DMS153 treated with DMSO at 0.1 percent for 48 hours (cell line): ENCODE measurements around the gene TIE1.
A peak's percentile ranks its signal among the peaks of the same experiment; 100 is the strongest.

Experiments used
- DNase-seq: peaks from one replicate; lab custom pipeline; 2025; ENCODE audit not compliant: unreplicated experiment; lab: John Stamatoyannopoulos, UW

The TIE1 gene

DNA sequence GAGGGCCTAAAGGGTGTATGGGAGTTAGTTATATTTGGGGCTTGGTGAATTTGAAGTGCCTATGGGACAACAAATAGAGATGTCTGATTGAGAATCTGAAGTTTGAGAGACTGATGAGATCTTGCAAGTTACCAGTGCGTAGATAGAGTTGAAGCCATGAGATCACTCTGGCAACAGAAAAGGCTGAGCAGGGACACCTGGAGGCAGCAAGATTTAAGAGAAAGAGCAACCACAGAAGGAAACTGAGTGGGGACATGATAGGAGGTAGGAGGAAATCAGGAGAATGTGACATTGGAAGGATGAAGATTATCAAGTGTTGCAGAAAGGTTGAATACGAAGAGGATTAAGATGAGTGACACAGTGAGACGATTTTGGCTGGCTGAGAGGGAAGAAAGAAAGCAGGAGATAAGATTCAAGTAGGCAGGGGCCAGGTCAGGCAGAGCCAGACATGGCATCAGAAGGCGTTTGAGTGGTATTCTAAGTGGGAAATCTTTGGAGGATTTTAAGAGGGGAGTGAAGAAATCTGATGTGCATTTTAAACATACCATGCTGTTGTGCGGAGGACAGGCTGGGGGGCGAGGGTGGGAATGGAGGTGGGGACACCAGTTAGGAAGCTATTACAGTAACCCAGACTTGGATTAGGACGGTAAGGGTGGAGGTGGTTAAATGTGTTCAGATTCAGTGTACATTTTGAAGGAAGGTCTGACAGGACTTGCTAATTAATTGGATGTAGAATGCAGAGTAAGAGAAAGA, 33.8 kb downstream of the TIE1 start:
- no peak for DNase-seq

DNA sequence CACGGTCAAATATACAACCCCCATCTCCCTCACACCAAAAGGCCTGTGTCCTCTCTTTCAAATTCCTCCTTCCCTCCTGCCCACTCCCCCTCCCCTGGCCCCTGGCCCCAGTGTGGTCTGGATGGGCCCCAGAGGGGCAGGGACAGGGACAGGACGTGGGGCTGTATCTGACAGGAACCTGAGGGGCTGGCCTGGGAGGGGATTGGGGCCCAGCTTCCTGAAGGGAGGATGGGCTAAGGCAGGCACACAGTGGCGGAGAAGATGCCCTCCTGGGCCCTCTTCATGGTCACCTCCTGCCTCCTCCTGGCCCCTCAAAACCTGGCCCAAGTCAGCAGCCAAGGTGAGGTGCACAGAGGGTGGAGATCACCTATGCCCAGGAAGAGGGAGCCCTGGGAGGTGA, 36.8 kb downstream of the TIE1 start, which contains the start of gene MPL:
TSS of gene MPL (plus strand) at position 231 of the 400 bp plus-strand sequence. CDS start at position 262, 31 bp downstream.
- DNase-seq = no peak

DNA sequence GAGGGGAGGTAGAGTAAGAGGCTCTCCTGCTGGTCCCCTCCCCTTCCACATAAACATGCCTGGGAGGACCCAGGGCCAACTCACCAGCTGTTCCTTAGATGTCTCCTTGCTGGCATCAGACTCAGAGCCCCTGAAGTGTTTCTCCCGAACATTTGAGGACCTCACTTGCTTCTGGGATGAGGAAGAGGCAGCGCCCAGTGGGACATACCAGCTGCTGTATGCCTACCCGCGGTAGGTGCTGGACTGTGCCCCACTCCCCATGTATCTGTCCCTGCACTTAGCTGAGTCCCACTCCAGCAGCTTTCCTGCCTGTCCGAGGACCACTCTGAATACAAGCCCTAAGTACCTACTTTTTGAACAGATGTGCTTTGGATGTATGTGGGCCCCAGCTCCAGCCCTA, 37.2 kb downstream of the TIE1 start:
- no peak for DNase-seq

DNA sequence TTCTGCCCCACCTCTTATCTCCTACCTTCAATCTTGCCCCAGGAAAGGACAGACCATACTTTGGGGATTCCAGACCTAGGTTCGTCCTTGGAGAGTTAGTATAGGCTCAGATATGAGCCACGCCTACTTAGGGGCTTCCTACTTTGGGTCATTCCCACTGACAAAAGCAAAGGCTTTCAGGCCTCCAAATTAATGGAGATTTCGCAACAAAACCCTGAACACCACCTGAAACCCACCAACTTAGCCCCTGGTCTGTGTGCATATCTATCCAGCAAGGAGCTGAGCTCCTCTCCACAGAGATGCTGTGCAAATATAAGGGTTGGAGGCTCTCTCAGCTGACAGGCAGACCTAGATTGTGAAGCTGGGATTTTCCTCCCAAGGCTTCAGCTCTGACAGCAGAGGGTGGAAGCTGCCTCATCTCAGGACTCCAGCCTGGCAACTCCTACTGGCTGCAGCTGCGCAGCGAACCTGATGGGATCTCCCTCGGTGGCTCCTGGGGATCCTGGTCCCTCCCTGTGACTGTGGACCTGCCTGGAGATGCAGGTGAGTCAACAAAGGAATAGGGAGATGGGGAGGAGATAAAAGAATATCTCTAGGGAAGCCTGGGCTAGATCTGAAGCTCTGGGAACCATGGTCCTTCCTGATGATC, 38.9 kb downstream of the TIE1 start:
- no peak for DNase-seq

DNA sequence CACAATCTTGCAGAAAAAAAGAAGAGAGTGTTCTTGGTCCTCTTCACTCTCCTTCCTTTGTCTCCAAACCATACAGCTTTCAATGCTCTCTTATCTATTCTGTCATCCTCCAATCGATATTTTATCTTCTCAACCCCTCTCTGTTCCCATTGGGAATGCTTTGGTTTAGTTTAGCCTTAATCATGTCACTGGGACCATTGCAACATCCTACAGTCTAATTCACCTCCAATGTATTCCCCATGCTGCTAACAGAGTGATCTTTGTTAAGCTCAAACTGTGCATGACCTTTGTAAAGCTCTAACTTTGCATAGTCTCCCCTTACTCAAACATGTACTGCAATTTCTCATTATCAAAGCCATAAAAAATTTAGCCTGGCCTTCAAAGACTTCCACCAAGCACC, 39.8 kb downstream of the TIE1 start:
- no peak for DNase-seq

DNA sequence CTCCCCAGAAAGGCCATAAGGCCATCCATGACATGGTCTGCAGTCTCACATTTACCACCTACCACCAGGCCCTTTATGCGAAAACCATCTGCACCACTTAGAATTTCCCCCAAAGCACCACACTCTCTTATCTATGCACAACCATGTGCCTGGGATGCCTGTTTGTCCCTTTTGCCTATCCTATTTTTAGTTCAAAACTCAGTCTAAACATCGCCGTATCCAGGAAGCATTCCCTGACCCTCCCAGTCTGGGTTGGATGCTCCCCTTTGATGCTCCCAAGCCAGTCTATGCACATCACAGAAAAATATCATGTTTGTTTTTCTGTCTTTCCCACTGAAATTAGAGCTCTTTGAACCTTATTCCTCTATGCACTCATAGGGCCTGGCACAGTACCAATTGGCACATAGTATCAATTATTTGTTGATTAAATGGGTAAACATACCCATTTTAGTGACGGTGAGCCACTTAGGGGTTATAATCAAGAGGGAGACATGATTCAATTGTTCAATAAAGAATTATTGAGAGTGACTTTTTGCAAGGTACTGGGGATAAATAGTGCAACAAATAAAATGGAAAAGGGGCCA, 43.6 kb downstream of the TIE1 start:
- DNase-seq = no peak

DNA sequence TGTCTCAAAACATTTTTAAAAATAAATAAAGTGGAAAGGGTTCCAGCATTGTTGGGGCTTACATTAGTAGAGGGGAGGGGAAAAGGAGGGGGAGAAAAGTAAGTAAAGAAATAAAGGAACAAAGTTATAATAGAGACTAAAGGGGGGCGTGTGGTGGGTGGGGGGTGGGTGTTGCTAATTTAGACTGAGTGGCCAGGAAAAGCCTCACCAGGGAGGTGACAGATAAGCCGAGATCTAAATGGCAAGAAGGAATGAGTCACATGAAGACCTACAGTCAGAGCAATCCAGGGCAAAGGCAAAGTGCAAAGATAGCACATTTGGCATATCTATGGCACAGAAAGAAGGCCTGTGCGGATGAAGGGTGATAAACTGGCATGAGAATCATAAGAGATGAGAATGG, 44.3 kb downstream of the TIE1 start:
- DNase-seq = no peak

DNA sequence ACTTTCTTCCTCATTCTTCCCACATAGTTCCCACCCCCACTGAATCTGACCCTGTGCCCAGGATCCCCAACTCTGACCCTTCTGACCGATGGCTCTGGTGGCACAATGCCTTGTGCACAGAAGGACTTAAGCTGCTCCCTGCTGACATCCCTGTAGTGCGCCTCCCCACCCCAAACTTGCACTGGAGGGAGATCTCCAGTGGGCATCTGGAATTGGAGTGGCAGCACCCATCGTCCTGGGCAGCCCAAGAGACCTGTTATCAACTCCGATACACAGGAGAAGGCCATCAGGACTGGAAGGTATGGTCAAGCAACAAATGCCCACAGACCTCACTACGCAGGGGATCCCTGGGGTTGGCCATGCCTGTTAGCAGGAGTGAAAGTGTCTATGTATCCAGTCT, 45.9 kb downstream of the TIE1 start:
- no peak for DNase-seq

DNA sequence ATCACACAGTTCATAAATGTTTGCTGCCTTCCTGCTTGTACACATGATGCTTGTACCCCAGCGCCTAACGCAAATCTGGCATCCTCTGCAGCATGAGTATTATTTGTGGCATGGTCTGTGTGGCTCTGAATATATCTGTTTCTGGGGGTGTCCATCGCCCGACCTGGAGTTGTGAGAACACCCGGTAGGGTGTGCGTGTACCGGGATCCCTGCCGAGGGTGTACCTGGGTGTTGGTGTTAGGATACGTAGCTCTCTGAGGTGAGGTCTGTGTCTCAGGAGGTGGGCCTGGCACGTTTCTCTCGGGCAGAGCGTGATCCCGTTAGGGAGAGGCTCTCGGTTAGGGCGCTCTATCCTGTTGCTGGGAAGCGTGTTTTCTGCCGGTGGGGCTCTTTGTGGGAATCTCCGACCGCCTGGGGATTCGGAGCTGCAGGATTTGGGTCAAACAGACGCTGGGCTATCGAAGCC, 47.6 kb downstream of the TIE1 start:
- DNase-seq = peak; percentile 84

DNA sequence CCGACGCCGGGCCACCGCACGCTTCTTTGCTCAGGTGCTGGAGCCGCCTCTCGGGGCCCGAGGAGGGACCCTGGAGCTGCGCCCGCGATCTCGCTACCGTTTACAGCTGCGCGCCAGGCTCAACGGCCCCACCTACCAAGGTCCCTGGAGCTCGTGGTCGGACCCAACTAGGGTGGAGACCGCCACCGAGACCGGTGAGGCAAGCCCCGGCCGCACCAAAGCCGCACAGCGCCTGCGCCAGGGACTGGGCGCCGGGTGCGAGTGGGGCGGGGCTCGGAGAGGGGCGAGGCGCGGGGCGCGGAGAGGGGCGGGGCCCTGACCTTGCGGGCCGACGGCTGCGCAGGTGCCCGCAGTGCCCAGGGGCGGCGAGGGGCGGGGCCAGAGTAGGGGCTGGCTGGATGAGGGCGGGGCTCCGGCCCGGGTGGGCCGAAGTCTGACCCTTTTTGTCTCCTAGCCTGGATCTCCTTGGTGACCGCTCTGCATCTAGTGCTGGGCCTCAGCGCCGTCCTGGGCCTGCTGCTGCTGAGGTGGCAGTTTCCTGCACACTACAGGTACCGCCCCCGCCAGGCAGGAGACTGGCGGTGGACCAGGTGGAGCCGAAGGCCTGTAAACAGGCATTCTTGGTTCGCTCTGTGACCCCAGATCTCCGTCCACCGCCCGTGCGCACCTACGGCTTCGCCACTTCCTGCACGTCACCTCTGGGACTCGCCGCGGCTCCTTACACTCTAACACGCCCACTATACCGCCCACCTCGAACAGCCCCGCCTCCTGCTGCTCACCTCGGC, 48.2 kb downstream of the TIE1 start:
- DNase-seq = peak; percentile 97

DNA sequence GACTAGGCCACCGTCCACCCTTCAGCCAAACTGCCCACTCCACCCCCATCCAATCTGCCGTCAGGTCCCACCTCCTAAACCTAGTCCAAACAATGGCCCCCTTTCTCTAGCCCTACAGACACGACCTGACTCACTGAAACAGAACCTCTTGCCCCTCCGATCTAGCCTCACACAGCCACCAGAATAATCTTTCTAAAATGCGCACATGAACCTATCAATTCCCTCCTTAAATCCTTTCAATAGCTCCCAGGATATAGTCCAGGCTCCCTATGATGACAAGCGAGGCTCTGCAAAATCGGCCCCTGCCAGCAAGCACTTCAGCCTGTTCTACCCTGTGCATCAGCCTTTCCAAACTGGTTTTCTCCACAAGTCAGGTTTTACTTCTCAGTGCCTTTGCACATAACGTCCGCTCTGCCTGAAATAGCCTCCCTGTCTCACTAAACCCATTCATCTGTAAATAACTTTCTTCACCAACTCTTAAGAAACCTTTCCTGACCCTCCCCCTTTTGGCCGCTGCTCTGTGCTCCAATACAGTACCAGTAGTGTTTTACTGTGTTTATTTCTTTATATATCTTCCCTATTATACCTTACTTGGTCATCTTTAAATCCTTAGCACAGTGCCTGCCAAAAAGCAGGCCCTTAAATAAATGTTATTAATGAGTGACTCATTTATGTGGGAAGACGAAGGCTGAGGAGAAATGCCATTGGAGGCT, 49.0 kb downstream of the TIE1 start:
- DNase-seq = no peak

DNA sequence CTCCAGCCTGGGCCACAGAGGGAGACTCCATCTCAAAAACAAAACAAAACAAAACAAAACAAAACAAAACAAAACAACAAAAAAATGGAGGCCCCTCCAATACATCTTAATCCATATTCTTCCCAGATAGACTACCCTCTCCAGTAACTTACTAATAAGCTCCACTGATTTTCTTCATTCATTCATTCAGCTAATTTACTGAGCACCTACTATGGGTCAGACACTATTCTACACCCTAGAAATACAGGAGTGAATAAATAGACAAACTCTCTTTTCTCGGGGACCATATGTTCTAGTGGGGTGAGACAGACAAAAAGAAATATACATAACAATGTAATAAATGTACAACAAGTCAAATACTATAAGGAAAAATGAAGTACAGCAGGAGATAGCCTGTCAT, 50.2 kb downstream of the TIE1 start:
- no peak for DNase-seq

DNA sequence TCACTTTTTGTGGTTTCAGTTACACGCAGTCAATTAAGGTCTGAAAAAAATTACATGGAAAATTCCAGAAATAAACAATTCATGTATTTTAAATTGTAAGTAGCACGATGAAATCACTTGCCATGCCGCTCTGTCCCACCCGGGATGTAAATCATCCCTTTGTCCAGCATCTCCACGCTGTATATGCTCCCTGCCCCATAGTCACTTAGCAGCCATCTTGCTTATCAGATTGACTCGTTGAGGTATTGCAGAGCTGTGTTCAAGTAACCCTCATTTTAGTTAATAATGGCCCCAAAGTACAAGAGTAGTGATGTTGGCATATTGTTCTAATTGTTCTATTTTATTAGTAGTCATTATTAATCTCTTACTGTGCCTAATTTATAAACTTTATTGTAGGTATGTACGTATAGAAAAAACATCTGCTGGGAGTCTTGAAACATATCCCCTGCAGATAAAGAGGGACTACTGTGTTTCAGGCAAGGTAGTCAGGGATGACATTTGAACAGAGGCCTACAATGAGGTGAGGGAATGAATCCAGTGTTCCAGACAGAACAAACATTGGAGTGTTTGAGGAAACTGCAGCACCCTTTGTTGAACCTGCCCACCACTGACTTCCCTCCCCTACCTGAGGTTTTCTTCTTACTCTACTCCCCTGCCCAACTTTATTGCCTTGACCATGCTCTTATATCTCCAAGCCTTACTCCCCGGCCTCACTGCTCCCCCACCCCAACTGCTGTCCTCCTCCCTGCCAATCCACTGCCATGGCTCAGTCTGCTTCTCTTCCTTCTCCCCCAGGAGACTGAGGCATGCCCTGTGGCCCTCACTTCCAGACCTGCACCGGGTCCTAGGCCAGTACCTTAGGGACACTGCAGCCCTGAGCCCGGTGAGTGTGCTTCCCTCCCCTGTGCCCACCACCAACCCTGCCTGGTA, 50.9 kb downstream of the TIE1 start:
- DNase-seq = peak; percentile 11

DNA sequence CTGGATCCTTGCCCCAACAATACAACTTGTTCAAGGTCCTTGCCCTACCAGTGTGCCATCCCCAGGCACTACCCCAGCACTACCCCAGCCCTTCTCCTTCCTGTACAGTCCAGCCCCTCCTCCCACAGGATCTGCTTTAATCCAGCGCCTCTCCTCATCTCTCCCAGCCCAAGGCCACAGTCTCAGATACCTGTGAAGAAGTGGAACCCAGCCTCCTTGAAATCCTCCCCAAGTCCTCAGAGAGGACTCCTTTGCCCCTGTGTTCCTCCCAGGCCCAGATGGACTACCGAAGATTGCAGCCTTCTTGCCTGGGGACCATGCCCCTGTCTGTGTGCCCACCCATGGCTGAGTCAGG, 51.5 kb downstream of the TIE1 start:
- DNase-seq = no peak

DNA sequence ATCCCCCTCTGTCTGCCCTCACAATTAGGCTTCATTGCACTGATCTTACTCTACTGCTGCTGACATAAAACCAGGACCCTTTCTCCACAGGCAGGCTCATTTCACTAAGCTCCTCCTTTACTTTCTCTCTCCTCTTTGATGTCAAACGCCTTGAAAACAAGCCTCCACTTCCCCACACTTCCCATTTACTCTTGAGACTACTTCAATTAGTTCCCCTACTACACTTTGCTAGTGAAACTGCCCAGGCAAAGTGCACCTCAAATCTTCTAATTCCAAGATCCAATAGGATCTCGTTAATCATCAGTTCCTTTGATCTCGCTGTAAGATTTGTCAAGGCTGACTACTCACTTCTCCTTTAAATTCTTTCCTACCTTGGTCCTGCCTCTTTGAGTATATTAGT, 52.1 kb downstream of the TIE1 start:
- no peak for DNase-seq

DNA sequence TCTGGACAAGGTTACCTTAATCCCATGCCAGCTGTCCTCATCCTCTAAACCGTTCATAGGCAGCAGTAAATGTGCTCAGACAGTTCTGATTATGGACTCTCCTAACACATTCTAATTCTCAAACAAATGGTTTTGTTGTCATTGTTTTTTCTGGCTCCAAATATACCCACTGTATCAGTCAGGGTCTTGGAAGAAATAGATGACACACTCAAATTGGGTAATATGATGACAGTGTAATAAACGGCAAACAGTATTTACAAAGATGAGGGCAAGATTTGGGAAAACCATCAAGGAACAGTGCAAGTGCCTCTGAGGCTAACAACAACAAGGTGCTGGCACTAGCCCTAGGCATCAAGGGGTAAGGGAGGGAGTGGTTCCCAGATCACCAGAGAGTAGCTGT, 53.7 kb downstream of the TIE1 start:
- no peak for DNase-seq

DNA sequence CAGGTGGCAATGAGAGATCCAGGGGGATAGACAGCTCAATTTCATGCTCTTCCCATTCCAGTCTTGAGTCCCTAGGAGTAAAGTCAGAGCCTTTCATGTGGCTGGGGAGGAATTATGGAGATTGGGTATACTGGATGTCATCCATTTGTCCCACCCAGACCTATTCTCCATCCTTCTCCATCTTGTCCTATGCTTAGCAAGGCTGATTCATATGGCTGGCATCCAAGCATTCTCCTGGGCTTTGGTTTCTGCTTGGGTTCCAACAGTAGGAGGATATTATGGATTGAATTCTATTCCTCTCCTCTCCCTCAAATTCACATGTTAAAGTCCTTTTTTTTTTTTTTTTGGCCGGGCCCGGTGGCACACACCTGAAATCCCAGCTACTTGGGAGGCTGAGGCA, 54.2 kb downstream of the TIE1 start:
- DNase-seq = no peak

DNA sequence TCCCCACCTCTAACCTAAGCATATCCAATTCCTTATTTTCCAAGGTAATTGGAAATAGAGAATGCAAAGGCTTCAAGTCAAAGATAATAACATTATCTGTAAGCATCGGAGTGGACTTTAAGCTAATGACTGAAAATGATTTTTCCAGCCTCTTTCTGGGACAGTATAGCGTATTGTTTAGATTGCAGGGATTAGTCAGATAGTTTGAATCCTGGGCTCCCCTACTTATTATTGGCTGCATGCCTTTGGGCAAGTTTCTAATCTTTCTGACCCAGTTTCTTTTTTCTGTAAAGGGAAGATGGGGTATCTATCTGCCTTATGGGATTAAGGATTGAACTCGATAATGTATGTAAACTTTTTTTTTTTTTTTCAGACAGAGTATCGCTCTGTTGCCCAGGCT, 56.5 kb downstream of the TIE1 start:
- no peak for DNase-seq

DNA sequence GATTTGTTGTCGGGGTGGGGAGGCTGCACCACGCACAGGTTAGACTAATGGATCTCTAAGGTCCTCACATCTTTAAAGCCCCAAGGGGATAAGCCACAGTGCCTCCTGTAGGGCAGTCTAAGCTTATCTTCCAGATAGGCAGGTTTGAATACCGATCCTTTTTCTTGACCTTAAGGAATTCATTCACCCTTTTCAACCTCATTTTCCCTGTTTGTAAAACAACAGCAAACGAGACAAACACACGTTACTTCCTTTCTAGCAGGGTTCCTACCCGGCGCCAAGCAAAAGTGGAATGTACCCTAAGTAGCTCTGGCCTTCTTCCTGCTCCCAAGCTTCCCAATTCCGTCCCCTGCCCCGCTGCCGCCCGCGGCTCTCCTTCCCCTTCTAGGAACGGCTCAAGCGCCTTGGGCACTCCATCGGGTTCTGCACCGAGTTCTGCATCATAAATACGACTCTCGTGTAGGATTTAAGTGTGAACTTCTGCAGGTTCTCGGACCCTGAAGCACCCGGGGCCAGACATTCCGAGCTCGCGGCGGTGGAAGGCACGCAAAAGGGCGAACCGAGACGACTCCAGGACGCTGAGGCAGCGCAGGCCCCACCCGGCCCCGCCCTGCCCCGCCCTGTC, 57.5 kb downstream of the TIE1 start:
- DNase-seq = peak; percentile 64
